ENCODE results near the gene DHRSX.
"Not testable (repeated sequence)": the region's sequence is repeated elsewhere in the genome, so short reads cannot be mapped to it uniquely, and the experiment has no call there.

DHRSX gene

GRCh38 chrX:2500803-2501558, at the start of gene DHRSX, which contains the start of gene ZBED1:
DHRSX (minus strand) TSS chrX:2500976; CDS start chrX:2500925, 51 bp downstream.
ZBED1 (minus strand) TSS chrX:2500976; CDS start chrX:2490719, 10,257 bp downstream.
- FAIRE-seq: no peak

- no peak for FAIRE-seq
Measured at GRCh38 chrX:2549876-2550275, 49.1 kb upstream of the DHRSX start.

- FAIRE-seq: no peak
Measured at GRCh38 chrX:2548711-2549423, 48.1 kb upstream of the DHRSX start.

GRCh38 chrX:2547736-2548135, 47.0 kb upstream of the DHRSX start:
- FAIRE-seq: no peak

GRCh38 chrX:2546496-2546895, 45.7 kb upstream of the DHRSX start:
- FAIRE-seq: no peak

- no peak for FAIRE-seq
Measured at GRCh38 chrX:2545144-2545543, 44.4 kb upstream of the DHRSX start.

GRCh38 chrX:2542826-2543521, 42.2 kb upstream of the DHRSX start:
- FAIRE-seq: no peak

GRCh38 chrX:2541603-2542002, 40.8 kb upstream of the DHRSX start:
- no peak for FAIRE-seq

GRCh38 chrX:2540426-2540947, 39.7 kb upstream of the DHRSX start:
- no peak for FAIRE-seq

GRCh38 chrX:2539586-2539985, 38.8 kb upstream of the DHRSX start:
- FAIRE-seq: no peak

- FAIRE-seq: no peak
Measured at GRCh38 chrX:2538031-2538757, 37.4 kb upstream of the DHRSX start.

- FAIRE-seq: no peak
Measured at GRCh38 chrX:2536974-2537373, 36.2 kb upstream of the DHRSX start.

GRCh38 chrX:2536141-2536540, 35.4 kb upstream of the DHRSX start:
- no peak for FAIRE-seq

- not testable (repeated sequence) for FAIRE-seq
Measured at GRCh38 chrX:2534261-2535021, 33.7 kb upstream of the DHRSX start.

- FAIRE-seq: no peak
Measured at GRCh38 chrX:2533424-2533823, 32.6 kb upstream of the DHRSX start.

GRCh38 chrX:2526390-2526789, 25.6 kb upstream of the DHRSX start:
- FAIRE-seq: no peak

- no peak for FAIRE-seq
Measured at GRCh38 chrX:2523911-2524310, 23.1 kb upstream of the DHRSX start.

- no peak for FAIRE-seq
Measured at GRCh38 chrX:2521927-2522386, 21.2 kb upstream of the DHRSX start.

GRCh38 chrX:2521092-2521926, 20.5 kb upstream of the DHRSX start:
- FAIRE-seq: no peak

- FAIRE-seq: no peak
Measured at GRCh38 chrX:2520539-2520938, 19.8 kb upstream of the DHRSX start.

- not testable (repeated sequence) for FAIRE-seq
Measured at GRCh38 chrX:2519638-2520037, 18.9 kb upstream of the DHRSX start.

All from A204.1 (cell line).